Hematopoietic multipotent progenitor cell treated with erythropoietin and hydrocortisone succinate and interleukin-3 and kit ligand, for 17 days (in vitro differentiated cells): Measurements from ENCODE around the gene CCDC106.

ENCODE experiments used
- DNase-seq: peaks from one replicate; pipeline ENCODE4 v3.0.0-alpha.2; 2015; ENCODE audit warnings: low spot score

Gene CCDC106

GRCh38 chr19:55684946-55685681, 37.1 kb downstream of the CCDC106 start:
- no peak for DNase-seq

GRCh38 chr19:55685776-55686175, 37.8 kb downstream of the CCDC106 start:
- DNase-seq: no peak

- no peak for DNase-seq
These were observed 38.5 kb downstream of the CCDC106 start for GRCh38 chr19:55686311-55687050.

GRCh38 chr19:55687281-55688201, 39.5 kb downstream of the CCDC106 start:
- no peak for DNase-seq

- DNase-seq: peak; percentile 38
These were observed 40.6 kb downstream of the CCDC106 start for GRCh38 chr19:55688422-55689218.

- no peak for DNase-seq
These were observed 41.5 kb downstream of the CCDC106 start for GRCh38 chr19:55689411-55690108.

- DNase-seq: no peak
These were observed 42.2 kb downstream of the CCDC106 start for GRCh38 chr19:55690109-55690768.

- no peak for DNase-seq
These were observed 42.9 kb downstream of the CCDC106 start for GRCh38 chr19:55690769-55691545.

- DNase-seq: no peak
These were observed 43.8 kb downstream of the CCDC106 start for GRCh38 chr19:55691561-55692481.

- DNase-seq: no peak
These were observed 44.7 kb downstream of the CCDC106 start for GRCh38 chr19:55692681-55693081.

GRCh38 chr19:55693336-55693974, 45.4 kb downstream of the CCDC106 start:
- DNase-seq: no peak

GRCh38 chr19:55694241-55694655, 46.2 kb downstream of the CCDC106 start:
- DNase-seq: no peak

- no peak for DNase-seq
These were observed 46.9 kb downstream of the CCDC106 start for GRCh38 chr19:55694656-55695491.

GRCh38 chr19:55695511-55696290, 47.7 kb downstream of the CCDC106 start:
- DNase-seq: no peak

GRCh38 chr19:55696301-55697068, 48.5 kb downstream of the CCDC106 start:
- DNase-seq: no peak

GRCh38 chr19:55697069-55697440, 49.0 kb downstream of the CCDC106 start:
- no peak for DNase-seq
